Left lobe of liver (tissue), 2 donors: ENCODE data around the gene BMP4. TPM values are rescaled to one million over a fixed set of nuclear protein-coding genes. Genes with fewer than 3 reads are reported as not detected.
"Not testable (repeated sequence)": the region's sequence is repeated elsewhere in the genome, so short reads cannot be mapped to it uniquely, and the experiment has no call there.

Source experiments
- ATAC-seq: fragments of 200-7000 bp; cut with Tn5 transposase; one replicate; pipeline ENCODE4 v1.9.1; 2020; ENCODE audit warnings: mild to moderate bottlenecking, moderate library complexity
- DNase-seq: peaks from one replicate; pipeline ENCODE4 v3.0.0-alpha.2; 2020; ENCODE audit warnings: low spot score
- total RNA-seq: library from RNA; stranded (reverse); gene quantifications from one replicate; pipeline ENCODE4 v1.2.1, GENCODE V29; 2021
- donor health status: DM: no; HTN: no; CAD: no; lungs with moderate emphysema.
- donor health status: DM: no; HTN: yes; CAD: no.

The BMP4 gene
- total RNA-seq, result 2.5 TPM

GRCh38 chr14:53956427-53957201 is at the start of gene BMP4:
TSS of gene BMP4 (minus strand) at chr14:53956825. CDS start at chr14:53952222, 4,603 bp downstream.
- DNase-seq (peak; percentile 55), ATAC-seq (no peak)

- no peak for DNase-seq
- ATAC-seq, result no peak
Observed at GRCh38 chr14:54003064-54003463, 46.4 kb upstream of the BMP4 start.

DNA sequence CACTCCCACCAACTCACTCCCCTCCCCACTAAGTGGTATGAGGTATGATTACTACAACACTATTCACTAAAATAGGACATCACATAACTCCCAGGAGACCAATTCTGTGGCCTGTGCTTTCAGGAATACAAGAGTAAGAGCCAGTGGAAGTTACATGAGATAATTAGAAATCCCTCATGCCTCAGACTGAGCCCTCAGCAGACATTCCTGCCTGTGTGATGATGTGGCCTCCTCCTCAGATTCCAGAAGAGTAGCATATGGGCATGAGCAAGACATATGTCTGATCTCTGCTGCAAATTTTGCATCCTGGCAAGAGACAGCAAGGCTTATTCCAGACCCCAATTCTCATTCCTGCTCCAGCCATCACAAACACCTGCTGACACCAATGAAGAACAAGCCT is 46.0 kb upstream of the BMP4 start:
- DNase-seq (no peak), ATAC-seq (no peak)

DNA sequence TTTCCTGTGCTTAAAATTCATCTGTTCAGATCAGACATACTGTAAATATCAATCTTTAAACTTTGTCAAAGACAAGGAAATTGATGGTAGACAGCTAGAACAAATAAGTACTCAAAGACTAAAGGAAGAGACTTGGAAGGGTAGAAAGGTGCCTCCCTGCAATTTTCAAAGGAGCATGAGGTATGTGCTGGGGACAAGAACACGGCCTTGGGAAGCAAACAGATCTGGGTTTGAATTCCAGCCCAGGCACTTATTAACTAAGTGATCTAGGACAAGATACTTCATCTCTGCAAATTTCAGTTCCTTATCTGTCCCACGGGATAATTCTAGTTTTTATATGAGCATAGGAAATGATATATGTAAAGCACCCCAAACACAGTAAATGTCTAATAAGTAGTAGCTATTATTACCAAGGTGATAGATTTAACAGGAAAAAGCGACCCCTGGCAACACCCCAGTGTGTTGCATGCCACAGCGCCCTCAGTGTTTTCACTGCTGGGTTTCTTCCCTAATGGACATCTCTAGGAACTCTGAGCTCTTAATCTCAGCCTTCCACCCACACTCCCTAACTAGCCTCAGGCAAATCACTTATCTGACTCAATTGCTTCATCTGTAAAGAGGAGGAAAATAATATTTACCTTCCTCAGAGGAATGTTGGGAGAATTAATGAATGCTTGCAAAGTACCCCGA is 44.7 kb upstream of the BMP4 start:
- DNase-seq, result no peak
- ATAC-seq, result no peak

DNA sequence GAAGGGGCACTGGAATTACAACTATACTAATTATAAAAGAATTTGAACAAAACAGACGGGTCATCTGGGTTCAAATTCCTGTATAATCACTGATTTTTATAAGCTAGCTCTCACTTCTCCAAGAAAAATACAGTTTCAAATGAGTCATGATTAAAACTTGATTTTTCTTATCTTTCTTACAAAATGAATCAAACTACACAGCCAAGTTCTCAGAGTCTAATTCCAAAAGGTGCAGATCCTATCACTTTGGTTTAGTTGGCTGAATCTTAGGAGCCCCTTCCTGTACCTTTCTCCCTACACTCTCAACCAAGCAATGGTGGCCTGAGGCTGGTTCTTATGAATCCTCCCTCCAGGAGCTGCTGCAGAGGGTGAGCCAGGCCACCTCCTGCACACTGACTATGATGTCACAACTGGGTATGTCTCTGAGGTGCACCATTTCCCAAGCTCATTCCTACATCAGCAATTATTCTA is 43.8 kb upstream of the BMP4 start:
- ATAC-seq (no peak), DNase-seq (no peak)

DNA sequence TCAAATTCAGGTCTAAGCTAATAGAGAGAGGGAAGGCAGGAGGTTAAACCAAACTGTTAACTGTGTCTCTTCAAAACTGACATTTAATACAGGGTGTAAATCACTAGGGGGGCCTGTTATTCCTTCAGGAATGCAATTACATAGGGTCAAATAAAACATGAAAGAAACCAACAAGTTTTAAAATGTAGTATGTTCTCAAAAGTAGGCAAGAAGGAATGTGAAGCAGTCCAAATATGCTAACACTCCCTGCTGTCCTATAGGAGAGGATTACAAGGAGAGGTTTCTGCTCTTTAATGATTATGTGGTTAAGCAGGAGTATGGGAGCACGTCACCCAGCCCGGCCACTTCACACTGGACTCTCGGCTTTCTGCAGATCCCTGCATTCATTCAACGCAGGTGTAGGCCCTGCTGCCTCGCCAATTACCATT is 42.5 kb upstream of the BMP4 start:
- no peak for ATAC-seq
- DNase-seq, result no peak

DNA sequence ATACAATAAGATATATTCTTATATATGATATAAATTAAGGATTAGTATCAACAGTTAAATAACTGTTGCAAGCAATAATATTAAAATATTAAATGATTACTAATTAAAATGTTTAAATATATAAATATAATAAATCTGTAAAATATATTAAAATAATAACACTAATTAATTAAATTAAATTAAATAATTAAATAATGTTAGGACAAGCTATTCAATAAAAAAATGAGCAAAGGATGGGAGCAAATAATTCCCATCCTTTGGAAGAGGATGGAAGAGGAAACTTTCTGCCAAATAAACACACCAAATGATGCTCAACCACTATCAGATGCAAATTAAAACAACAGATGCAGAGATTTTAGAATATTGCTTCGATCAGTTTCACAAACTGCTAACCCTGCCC is 39.4 kb upstream of the BMP4 start:
- no peak for ATAC-seq
- no peak for DNase-seq

GRCh38 chr14:53993920-53994607 is 37.4 kb upstream of the BMP4 start:
- ATAC-seq, result no peak
- no peak for DNase-seq

DNA sequence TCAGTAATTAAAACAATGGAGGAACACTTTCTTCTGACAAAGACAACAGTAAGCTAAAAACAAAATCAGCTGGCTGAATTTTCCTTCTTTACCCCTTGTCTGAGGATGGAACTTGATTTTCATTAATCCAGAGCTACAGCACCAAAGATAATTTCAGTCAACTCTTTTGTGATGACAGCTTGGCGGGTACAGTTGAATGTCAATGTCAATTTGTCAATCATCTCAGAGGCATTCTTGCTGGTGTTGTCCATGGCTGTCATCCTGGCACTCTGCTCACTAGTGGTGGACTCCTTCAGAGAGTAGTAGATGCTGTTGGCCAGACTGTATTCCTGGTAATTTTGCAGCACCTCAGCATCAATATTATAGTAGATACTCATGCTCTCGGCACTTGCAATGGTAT is 34.4 kb upstream of the BMP4 start:
- DNase-seq (no peak), ATAC-seq (no peak)

GRCh38 chr14:53986718-53987117 is 30.1 kb upstream of the BMP4 start:
- DNase-seq, ATAC-seq: not testable (repeated sequence)

GRCh38 chr14:53984958-53985357 is 28.3 kb upstream of the BMP4 start:
- not testable (repeated sequence) for DNase-seq, ATAC-seq

DNA sequence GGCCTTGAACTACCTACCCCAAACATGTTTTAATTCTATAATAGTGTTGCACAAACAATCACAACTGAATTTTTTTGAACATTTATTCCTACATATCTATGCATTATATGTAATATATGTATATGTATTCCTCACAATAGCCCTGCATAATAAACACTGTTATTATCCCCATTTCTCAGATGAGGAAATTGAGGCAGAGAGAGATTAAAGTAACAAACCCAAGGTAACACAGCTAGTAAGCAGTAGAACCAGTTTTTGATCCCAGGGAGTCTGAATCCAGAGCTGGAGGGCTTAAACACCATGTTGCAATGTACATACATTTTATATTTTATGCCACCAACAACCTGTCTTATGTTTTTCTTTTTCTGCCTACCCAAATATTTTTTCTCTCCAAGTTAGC is 26.5 kb upstream of the BMP4 start:
- no peak for ATAC-seq
- no peak for DNase-seq

- ATAC-seq (no peak), DNase-seq (no peak)
Observed at GRCh38 chr14:53982546-53982945, 25.9 kb upstream of the BMP4 start.

DNA sequence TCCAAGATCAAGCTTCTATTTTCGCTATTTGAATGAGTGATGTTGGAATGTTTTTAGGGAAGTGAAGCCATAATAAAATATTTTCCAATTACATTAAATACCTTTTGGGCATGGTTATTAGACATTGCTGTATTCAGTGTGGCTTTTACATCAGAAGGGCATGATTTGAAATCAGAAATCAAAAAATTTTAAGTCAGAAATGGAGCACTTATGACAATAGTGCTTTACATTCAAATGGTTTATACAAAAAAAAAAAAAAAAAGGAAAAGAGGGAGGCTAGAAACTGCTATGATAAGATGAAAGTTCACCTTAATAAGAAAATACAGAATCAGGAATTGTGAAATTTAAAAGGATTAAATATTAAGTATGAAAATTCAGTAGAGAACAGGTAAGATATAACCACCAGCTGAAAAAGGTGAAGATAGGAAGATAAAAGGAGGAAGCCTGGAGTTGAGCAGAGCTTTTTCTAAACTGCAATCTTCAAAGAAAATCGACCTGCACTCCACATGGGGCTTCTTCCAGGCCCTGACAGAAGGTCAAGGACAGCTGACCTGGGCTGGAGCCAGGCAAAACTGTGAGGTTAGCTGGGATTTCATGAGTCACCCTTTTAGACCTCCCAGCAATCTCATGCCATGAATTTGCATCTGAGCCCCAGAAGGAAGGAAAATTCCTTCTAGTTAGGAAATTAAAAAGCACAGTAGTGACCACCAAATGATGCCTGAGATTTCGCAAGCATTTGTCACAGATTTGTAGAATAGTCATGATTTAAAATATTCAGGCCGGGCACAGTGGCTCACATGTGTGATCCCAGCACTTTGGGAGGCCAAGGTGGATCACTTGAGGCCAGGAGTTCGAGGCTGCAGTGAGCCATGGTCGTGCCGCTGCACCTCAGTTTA is 23.4 kb upstream of the BMP4 start:
- no peak for DNase-seq
- ATAC-seq, result peak; percentile 46

DNA sequence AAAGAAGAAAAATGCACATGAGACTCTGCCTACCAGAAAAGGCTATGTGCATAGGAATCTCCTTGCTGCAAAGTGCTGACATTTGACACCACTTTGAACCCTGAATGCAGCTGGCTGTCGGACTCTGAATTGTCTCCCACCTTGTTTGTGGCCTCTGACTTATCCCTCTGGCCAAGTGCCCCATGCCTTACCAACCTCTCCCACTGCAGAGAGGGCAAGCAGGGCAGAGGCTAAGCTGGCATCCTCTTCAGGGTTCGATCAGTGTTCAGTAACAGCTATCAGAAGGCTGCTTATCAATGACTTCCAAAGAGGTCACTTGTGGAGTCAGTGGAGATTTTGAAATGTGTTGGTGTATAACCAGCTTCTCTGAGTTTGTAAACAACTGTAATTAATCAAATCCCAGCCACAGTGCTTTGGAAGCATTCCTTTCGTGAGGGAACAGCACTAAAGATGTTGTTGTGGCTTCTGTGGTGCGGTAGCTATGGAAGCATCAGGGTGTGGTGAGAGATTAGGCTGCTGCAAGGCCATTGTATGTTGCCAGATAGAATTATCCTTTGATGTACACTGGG is 22.6 kb upstream of the BMP4 start:
- no peak for DNase-seq

GRCh38 chr14:53978194-53978593 is 21.6 kb upstream of the BMP4 start:
- DNase-seq (no peak), ATAC-seq (no peak)

More for the DNA sequence above, 22.6 kb upstream of the BMP4 start:
- ATAC-seq, result no peak

GRCh38 chr14:53975444-53975843 is 18.8 kb upstream of the BMP4 start:
- DNase-seq, result no peak
- ATAC-seq, result no peak

DNA sequence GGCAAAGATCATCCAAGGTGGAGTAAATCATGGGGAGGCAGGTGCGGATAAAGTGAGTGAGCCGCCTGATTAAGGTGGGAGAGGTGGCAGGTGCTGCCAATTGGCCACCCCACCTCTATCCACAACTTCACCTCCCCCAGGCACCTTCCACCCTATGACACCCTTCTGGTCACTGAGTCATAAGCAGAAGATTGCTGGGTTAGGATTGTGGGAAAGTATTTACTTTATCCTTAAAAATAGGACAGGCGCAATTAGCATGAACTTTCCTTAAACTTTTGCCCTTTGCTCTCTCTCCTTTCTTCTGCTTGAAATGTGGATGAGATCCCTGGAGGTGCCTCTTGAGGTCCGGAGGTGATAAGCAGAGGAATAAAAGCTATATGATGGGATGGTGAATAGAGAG is 14.9 kb upstream of the BMP4 start:
- no peak for ATAC-seq

GRCh38 chr14:53969326-53969725 is 12.7 kb upstream of the BMP4 start:
- no peak for DNase-seq
- no peak for ATAC-seq

More for the DNA sequence above, 14.9 kb upstream of the BMP4 start:
- DNase-seq, result no peak

- no peak for DNase-seq
- ATAC-seq, result no peak
Observed at GRCh38 chr14:53968726-53969125, 12.1 kb upstream of the BMP4 start.
